Transverse colon (tissue), 4 donors: ENCODE results near the gene DGAT2L6. TPM values are rescaled to one million over a fixed set of nuclear protein-coding genes. Genes with fewer than 3 reads are reported as not detected.

Experiments used
- DNase-seq: peaks from one replicate; pipeline ENCODE4 v3.0.0-alpha.2; 2019
- H3K27ac ChIP-seq, 4 donors: fragments of 200-600 bp; sonication (generic); 2 replicates each; pipeline ENCODE4 v1.5.1; 2016 to 2018; ENCODE audit warnings: inconsistent platforms in 4 of 4
- H3K27me3 ChIP-seq: fragments of 200-600 bp; sonication (generic); 2 replicates; pipeline ENCODE4 v1.5.1; 2017; ENCODE audit warnings: inconsistent platforms
- H3K36me3 ChIP-seq, 4 donors: fragments of 200-600 bp; sonication (generic); 2 replicates each; pipeline ENCODE4 v1.5.1; 2017 to 2019; ENCODE audit warnings: inconsistent platforms in 4 of 4
- H3K4me1 ChIP-seq, 4 donors: fragments of 200-600 bp; sonication (generic); 2 replicates each; pipeline ENCODE4 v1.5.1; 2017 to 2020; ENCODE audit warnings: inconsistent platforms in 4 of 4
- H3K4me3 ChIP-seq, 4 donors: fragments of 200-600 bp; sonication (generic); 1 replicate in 1 of 4; 2 replicates in 3 of 4; pipeline versions ENCODE4 v1.5.1 to v1.6.1; 2017 to 2019; ENCODE audit warnings: inconsistent platforms in 4 of 4
- H3K9me3 ChIP-seq, 2 donors: fragments of 200-600 bp; sonication (generic); 2 replicates each; pipeline ENCODE4 v1.5.1; 2017 to 2019; ENCODE audit warnings: inconsistent platforms in 2 of 2
- CTCF ChIP-seq, 5 experiments: fragments of 200-600 bp in 3 of 5; fragments of 450-650 bp in 2 of 5; sonication (generic) in 3 of 5; IDR thresholded peaks; 1 replicate in 2 of 5; 2 replicates in 3 of 5; pipeline ENCODE4 v1.5.1; 2016 to 2017; ENCODE audit warnings: antibody characterized with exemption in 5 of 5, inconsistent platforms in 3 of 5, mild to moderate bottlenecking in 2 of 5, moderate library complexity in 1 of 5
- EP300 ChIP-seq: sonication (generic); formaldehyde crosslinking; IDR thresholded peaks from one replicate; pipeline ENCODE4 v1.6.1; 2017; ENCODE audit warnings: antibody characterized with exemption, low read depth
- POLR2A ChIP-seq: fragments of 450-650 bp; IDR thresholded peaks from one replicate; pipeline ENCODE4 v1.6.1; 2016; ENCODE audit warnings: antibody characterized with exemption, mild to moderate bottlenecking, moderate library complexity
- POLR2AphosphoS5 ChIP-seq, 3 donors: sonication (generic); formaldehyde crosslinking; IDR thresholded peaks; one replicate each; pipeline ENCODE4 v1.6.1; 2016; ENCODE audit warnings: antibody characterized with exemption in 3 of 3
- WGBS, 2 donors: methylation state at CpG; one replicate each; pipeline ENCODE4 v1.1.5; 2018; ENCODE audit warnings: low coverage in 1 of 2; 5-methylcytosine and 5-hydroxymethylcytosine counted together
- in situ Hi-C, 4 donors: fragments of 200-750 bp; cut with MboI; loops; one replicate each; pipeline versions ENCODE4 v1.15.0 to v1.15.1; 2017; ENCODE audit warnings: low sequenced_read_pairs in 3 of 4, low pct_ligation_motif_present in 1 of 4, low pct_unique_long_range_greater_than_20kb in 1 of 4
- intact Hi-C: fragments of 100-400 bp; cut with DNase I; formaldehyde crosslinking; loops from one replicate; pipeline ENCODE4 v1.15.1; 2023; ENCODE audit warnings: low total_unique reads
- total RNA-seq, 4 donors: library from RNA; depleted of rRNA; stranded (reverse); fragments of >200 nt; gene quantifications; one replicate each; pipeline ENCODE4 v1.1.0, GENCODE V29; 2016

The DGAT2L6 gene
- not detected for total RNA-seq

- no peak for TF ChIP-seq POLR2A
- TF ChIP-seq EP300 = no peak
- no peak for TF ChIP-seq POLR2AphosphoS5 (IDR thresholded peaks at IDR 0.05)
- no peak for TF ChIP-seq CTCF (IDR thresholded peaks at IDR 0.05)
- in situ Hi-C loops (loop anchor here in 1 of 4 donors (25.0 kb wide), 1 partner anchor 110 kb away; the partner anchor contains the start of genes KIF4A, PDZD11 and RAB41), intact Hi-C loops (no loop called here)
- H3K27ac ChIP-seq = no peak within 1 kb of the TSS
- H3K9me3 ChIP-seq = no peaks in the 10 kb centered on the region
- no peaks in the 10 kb centered on the region for H3K4me1 ChIP-seq
- 73% methylated on average over 7 of the region's 7 CpGs; no CpG with 5 or more reads in 1 of the 2 donors for WGBS, 2 donors
- no peak within 1 kb of the TSS for H3K4me3 ChIP-seq
- H3K36me3 ChIP-seq = no peaks in the 10 kb centered on the region
- no peaks in the 10 kb centered on the region for H3K27me3 ChIP-seq
- no peak for DNase-seq
Observed at GRCh38 chrX:70176938-70177533, at the start of gene DGAT2L6. Gene DGAT2L6 (plus strand): TSS chrX:70177483. CDS start chrX:70177583, 100 bp downstream.

- intact Hi-C loops = no loop called here
- Histone ChIP-seq H3K27ac (no peak overlapping the region), H3K27me3 (no peaks in the 10 kb centered on the region), H3K9me3 (no peaks in the 10 kb centered on the region), H3K36me3 (no peaks in the 10 kb centered on the region), H3K4me3 (no peak overlapping the region), H3K4me1 (no peaks in the 10 kb centered on the region)
- in situ Hi-C loops = no loop called here
- DNase-seq = no peak
- 80% methylated on average over 9 of the region's 9 CpGs; no CpG with 5 or more reads in 1 of the 2 donors for WGBS, 2 donors
- no peak for TF ChIP-seq POLR2AphosphoS5 (IDR thresholded peaks at IDR 0.05)
- TF ChIP-seq EP300 = no peak
- TF ChIP-seq CTCF (IDR thresholded peaks at IDR 0.05) = no peak
- no peak for TF ChIP-seq POLR2A
Observed at GRCh38 chrX:70128071-70128470, 49.2 kb upstream of the DGAT2L6 start.

- 22% methylated on average over 1 of the region's 1 CpG; no CpG with 5 or more reads in 1 of the 2 donors for WGBS, 2 donors
- Histone ChIP-seq H3K4me3 (no peak overlapping the region), H3K36me3 (no peaks in the 10 kb centered on the region), H3K9me3 (no peaks in the 10 kb centered on the region), H3K27me3 (no peaks in the 10 kb centered on the region), H3K4me1 (peaks cover 0 to 7% (median 2%) of the 10 kb centered on the region in 4 donors), H3K27ac (no peak overlapping the region)
- in situ Hi-C loops (no loop called here), intact Hi-C loops (no loop called here)
- DNase-seq = no peak
- TF ChIP-seq EP300 (no peak), CTCF (IDR thresholded peaks at IDR 0.05) (peak in 1 of 5 experiments; percentile 9)
Observed at GRCh38 chrX:70129816-70130215, 47.5 kb upstream of the DGAT2L6 start.

GRCh38 chrX:70132224-70132623 lies 45.1 kb upstream of the DGAT2L6 start:
- in situ Hi-C loops = no loop called here

More at GRCh38 chrX:70132224-70132623, 45.1 kb upstream of the DGAT2L6 start:
- intact Hi-C loops = no loop called here
- Histone ChIP-seq H3K27me3 (no peaks in the 10 kb centered on the region), H3K9me3 (no peaks in the 10 kb centered on the region), H3K27ac (peak overlapping the region in 1 of 4 donors; percentile 93), H3K4me3 (no peak overlapping the region), H3K36me3 (no peaks in the 10 kb centered on the region), H3K4me1 (peaks cover 0 to 18% (median 6%) of the 10 kb centered on the region in 4 donors)
- TF ChIP-seq EP300 (no peak), POLR2AphosphoS5 (IDR thresholded peaks at IDR 0.05) (no peak), CTCF (IDR thresholded peaks at IDR 0.05) (no peak), POLR2A (no peak)
- 38 to 50% methylated on average over 3 to 4 of the region's 4 CpGs for WGBS, 2 donors
- no peak for DNase-seq
